ENCODE data around the gene ANKZF1.

Gene ANKZF1

GRCh38 chr2:219266232-219266631, 36.6 kb downstream of the ANKZF1 start:
- Histone ChIP-seq H3K36me3 (ENCODE audit: insufficient read depth, low read length) (no peaks in the 10 kb centered on the region), H3K9me2 (ENCODE audit: low read depth, low read length) (no peaks in the 10 kb centered on the region), H3K4me3 (ENCODE audit: low read depth, low read length, poor library complexity, severe bottlenecking) (no peak overlapping the region), H4K20me1 (ENCODE audit: insufficient read depth, low read length) (no peaks in the 10 kb centered on the region), H3K4me2 (ENCODE audit: low read length) (no peak overlapping the region), H3F3A (ENCODE audit: insufficient read depth, low read length) (no peaks in the 10 kb centered on the region), H3K9me3 (ENCODE audit: low read length) (no peaks in the 10 kb centered on the region), H3K27me3 (ENCODE audit: insufficient read depth, low read length) (no peaks in the 10 kb centered on the region), H3K27ac (ENCODE audit: low read depth, low read length, poor library complexity, severe bottlenecking) (no peak overlapping the region), H3K9ac (ENCODE audit: low read length) (no peak overlapping the region), H2AFZ (ENCODE audit: low read length) (no peak overlapping the region), H3K79me2 (ENCODE audit: insufficient read depth, low read length) (no peaks in the 10 kb centered on the region), H3K4me1 (ENCODE audit: insufficient read depth, low read length, severe bottlenecking) (no peaks in the 10 kb centered on the region)
- TF ChIP-seq EZH2 (IDR thresholded peaks at IDR 0.05; ENCODE audit: borderline replicate concordance, low read length) (no peak), CTCF (IDR thresholded peaks at IDR 0.05; ENCODE audit: low read length) (no peak)

- H3K27me3 ChIP-seq (ENCODE audit: insufficient read depth, low read length): no peaks in the 10 kb centered on the region
- no peaks in the 10 kb centered on the region for H3K9me3 ChIP-seq (ENCODE audit: low read length)
- no peak for TF ChIP-seq CTCF (IDR thresholded peaks at IDR 0.05; ENCODE audit: low read length)
- no peak for TF ChIP-seq EZH2 (IDR thresholded peaks at IDR 0.05; ENCODE audit: borderline replicate concordance, low read length)
- H3K4me1 ChIP-seq (ENCODE audit: insufficient read depth, low read length, severe bottlenecking): no peaks in the 10 kb centered on the region
- H3K9ac ChIP-seq (ENCODE audit: low read length): no peak overlapping the region
- no peaks in the 10 kb centered on the region for H3K79me2 ChIP-seq (ENCODE audit: insufficient read depth, low read length)
- no peaks in the 10 kb centered on the region for H4K20me1 ChIP-seq (ENCODE audit: insufficient read depth, low read length)
- H3K27ac ChIP-seq (ENCODE audit: low read depth, low read length, poor library complexity, severe bottlenecking): no peak overlapping the region
- H3K4me3 ChIP-seq (ENCODE audit: low read depth, low read length, poor library complexity, severe bottlenecking): no peak overlapping the region
- H3K4me2 ChIP-seq (ENCODE audit: low read length): no peak overlapping the region
- H2AFZ ChIP-seq (ENCODE audit: low read length): no peak overlapping the region
- H3K9me2 ChIP-seq (ENCODE audit: low read depth, low read length): no peaks in the 10 kb centered on the region
- no peaks in the 10 kb centered on the region for H3K36me3 ChIP-seq (ENCODE audit: insufficient read depth, low read length)
- H3F3A ChIP-seq (ENCODE audit: insufficient read depth, low read length): no peaks in the 10 kb centered on the region
Measured at GRCh38 chr2:219266886-219267285, 37.3 kb downstream of the ANKZF1 start.

GRCh38 chr2:219268294-219268693, 38.7 kb downstream of the ANKZF1 start:
- Histone ChIP-seq H3K9me3 (ENCODE audit: low read length) (no peaks in the 10 kb centered on the region), H3K4me3 (ENCODE audit: low read depth, low read length, poor library complexity, severe bottlenecking) (no peak overlapping the region), H3K79me2 (ENCODE audit: insufficient read depth, low read length) (no peaks in the 10 kb centered on the region), H3F3A (ENCODE audit: insufficient read depth, low read length) (no peaks in the 10 kb centered on the region), H2AFZ (ENCODE audit: low read length) (no peak overlapping the region), H3K4me2 (ENCODE audit: low read length) (no peak overlapping the region), H3K4me1 (ENCODE audit: insufficient read depth, low read length, severe bottlenecking) (no peaks in the 10 kb centered on the region), H3K27me3 (ENCODE audit: insufficient read depth, low read length) (no peaks in the 10 kb centered on the region), H3K36me3 (ENCODE audit: insufficient read depth, low read length) (no peaks in the 10 kb centered on the region), H3K27ac (ENCODE audit: low read depth, low read length, poor library complexity, severe bottlenecking) (no peak overlapping the region), H4K20me1 (ENCODE audit: insufficient read depth, low read length) (no peaks in the 10 kb centered on the region), H3K9ac (ENCODE audit: low read length) (no peak overlapping the region), H3K9me2 (ENCODE audit: low read depth, low read length) (no peaks in the 10 kb centered on the region)
- TF ChIP-seq CTCF (IDR thresholded peaks at IDR 0.05; ENCODE audit: low read length) (no peak), EZH2 (IDR thresholded peaks at IDR 0.05; ENCODE audit: borderline replicate concordance, low read length) (no peak)
